ENCODE results near the gene MKI67.
"Not testable (repeated sequence)": the region's sequence is repeated elsewhere in the genome, so short reads cannot be mapped to it uniquely, and the experiment has no call there.

MKI67 gene

DNA sequence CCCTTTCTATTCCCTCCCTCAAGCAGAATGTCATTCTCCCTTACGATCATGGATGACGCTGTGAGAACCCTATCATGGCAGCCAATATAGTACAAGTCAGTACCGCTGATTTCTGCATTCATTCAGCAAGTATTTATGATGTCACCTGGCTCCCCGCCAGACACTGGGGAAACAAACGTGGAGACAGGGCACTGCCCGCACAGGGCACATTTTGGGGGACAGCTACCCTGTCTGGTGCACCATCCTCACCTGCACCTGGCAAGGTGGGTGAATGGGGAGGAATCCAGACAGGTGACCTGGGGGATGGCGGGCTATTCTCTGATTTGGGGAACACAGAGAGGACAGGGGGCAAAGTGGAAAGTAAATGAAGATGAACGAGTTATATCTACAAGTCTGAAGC is 28.4 kb downstream of the MKI67 start:
- Histone ChIP-seq H3K27me3 (replicated peaks; ENCODE audit: control insufficient read depth, insufficient read depth, low read length) (no peaks in the 10 kb centered on the region), H3K36me3 (ENCODE audit: control insufficient read depth, insufficient read depth, low read length) (peaks cover 24% of the 10 kb centered on the region), H3K4me3 (replicated peaks; ENCODE audit: low read depth, low read length) (no peak overlapping the region)
- no peak for DNase-seq (ENCODE audit: extremely low read depth, insufficient read length)
- TF ChIP-seq, protein P1, sequence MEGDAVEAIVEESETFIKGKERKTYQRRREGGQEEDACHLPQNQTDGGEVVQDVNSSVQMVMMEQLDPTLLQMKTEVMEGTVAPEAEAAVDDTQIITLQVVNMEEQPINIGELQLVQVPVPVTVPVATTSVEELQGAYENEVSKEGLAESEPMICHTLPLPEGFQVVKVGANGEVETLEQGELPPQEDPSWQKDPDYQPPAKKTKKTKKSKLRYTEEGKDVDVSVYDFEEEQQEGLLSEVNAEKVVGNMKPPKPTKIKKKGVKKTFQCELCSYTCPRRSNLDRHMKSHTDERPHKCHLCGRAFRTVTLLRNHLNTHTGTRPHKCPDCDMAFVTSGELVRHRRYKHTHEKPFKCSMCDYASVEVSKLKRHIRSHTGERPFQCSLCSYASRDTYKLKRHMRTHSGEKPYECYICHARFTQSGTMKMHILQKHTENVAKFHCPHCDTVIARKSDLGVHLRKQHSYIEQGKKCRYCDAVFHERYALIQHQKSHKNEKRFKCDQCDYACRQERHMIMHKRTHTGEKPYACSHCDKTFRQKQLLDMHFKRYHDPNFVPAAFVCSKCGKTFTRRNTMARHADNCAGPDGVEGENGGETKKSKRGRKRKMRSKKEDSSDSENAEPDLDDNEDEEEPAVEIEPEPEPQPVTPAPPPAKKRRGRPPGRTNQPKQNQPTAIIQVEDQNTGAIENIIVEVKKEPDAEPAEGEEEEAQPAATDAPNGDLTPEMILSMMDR (IDR thresholded peaks at IDR 0.05; ENCODE audit: insufficient read depth, low read length, poor library complexity, severe bottlenecking), result no peak

DNA sequence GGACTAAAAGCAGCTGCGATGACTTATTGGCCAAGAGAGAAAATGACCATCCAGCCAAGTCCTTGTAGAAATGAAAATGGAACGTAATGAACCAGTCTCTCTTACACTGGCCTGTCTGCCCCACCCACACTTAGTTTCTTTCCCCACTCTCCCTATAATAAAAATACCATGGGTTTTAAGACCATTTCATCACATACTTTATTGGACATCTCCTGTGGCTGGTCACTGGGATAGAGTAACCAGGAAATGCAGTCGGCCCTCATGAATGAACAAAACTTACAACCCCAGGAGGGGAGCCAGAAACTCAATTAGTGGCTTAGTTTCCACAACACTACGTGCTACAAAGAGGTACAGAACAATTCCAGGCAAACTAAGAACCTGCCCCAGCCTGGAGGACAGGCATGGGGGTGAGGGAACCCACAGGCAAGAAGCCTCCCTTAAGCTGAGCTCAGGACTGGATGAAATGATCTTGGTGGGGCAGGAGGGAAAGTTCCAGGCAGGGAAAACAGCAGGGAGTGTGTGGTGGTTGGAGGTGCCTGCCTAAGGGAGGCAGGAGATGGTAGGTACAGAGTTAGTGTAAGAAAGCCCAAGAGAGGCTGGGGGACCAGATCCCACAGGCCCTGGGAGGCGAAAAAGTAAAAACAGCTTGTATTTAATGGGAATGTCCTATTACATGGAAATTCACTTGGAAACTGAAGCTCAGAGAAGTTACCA is 29.6 kb downstream of the MKI67 start:
- Histone ChIP-seq H3K4me3 (replicated peaks; ENCODE audit: low read depth, low read length) (no peak overlapping the region), H3K36me3 (ENCODE audit: control insufficient read depth, insufficient read depth, low read length) (peaks cover 24% of the 10 kb centered on the region), H3K27me3 (replicated peaks; ENCODE audit: control insufficient read depth, insufficient read depth, low read length) (no peaks in the 10 kb centered on the region)
- no peak for DNase-seq (ENCODE audit: extremely low read depth, insufficient read length)
- TF ChIP-seq, protein P1 (IDR thresholded peaks at IDR 0.05; ENCODE audit: insufficient read depth, low read length, poor library complexity, severe bottlenecking), result no peak

DNA sequence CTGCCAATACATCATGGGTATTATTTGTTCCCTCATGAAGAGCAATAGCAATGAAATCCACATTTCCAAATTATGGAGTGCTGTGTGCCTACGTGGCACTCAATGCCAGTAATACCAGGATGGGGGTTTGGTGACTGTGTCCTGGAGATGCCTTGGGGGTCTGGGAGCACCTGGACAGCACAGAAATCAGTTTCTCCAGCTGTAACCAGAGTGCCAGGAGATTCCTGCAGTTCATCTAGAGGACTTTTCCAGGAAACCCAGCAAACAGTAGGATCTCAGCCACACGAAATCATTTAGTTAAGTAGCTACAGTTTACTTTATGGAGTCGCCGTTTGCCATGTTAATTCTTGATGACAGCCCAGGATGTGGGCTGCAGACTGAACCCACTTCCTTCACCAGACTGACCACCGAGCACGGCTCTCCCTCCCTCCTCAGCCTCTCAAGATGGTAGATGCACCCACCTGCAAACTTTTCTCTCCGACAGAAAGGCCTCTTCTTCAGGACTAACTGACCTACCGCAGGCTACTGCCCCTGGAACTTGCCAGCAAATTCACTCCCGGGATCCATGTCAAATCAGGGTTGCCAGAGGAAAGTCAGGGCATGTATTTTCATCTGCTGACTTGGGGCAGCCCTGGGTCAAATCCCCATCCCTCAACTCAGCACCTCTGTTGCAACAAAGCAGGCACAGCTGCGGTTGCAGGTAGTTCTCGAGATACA is 30.3 kb downstream of the MKI67 start:
- Histone ChIP-seq H3K4me3 (replicated peaks; ENCODE audit: low read depth, low read length) (no peak overlapping the region), H3K36me3 (ENCODE audit: control insufficient read depth, insufficient read depth, low read length) (peaks cover 22% of the 10 kb centered on the region), H3K27me3 (replicated peaks; ENCODE audit: control insufficient read depth, insufficient read depth, low read length) (no peaks in the 10 kb centered on the region)
- TF ChIP-seq, protein P1 (IDR thresholded peaks at IDR 0.05; ENCODE audit: insufficient read depth, low read length, poor library complexity, severe bottlenecking), result no peak
- DNase-seq (ENCODE audit: extremely low read depth, insufficient read length), result no peak

DNA sequence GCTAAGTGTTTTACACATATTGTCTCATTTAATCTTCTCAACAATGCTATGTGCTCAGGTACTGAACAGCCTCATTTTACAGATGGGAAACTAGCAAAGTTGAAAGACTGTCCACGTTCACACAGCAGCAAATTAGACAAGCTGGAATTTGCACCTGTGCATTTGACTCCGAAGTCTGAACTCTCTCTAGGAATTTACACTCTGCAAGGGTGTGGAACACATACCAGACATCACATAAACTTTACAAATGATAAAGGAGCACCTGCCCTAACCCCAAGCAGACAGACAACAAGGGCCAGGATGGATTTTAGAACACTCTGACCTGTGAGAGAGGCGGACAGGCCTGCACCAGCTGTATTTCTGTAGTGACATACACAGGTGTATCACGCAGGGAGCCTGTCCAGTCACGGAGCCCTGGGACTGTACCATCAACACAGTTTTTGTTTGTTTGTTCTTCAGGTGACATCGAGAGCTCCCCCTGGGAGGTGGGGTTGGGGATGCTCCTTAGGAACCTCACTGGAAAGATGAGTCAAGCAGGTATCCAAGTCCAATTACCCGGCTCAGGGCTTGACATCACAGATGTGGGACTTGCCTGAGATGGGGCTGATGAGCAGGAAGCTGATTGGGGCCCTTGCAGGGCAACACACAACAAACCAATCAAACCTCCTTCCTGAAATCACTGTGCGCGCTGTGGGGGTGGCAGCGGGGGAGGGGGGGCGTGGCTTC is 31.0 kb downstream of the MKI67 start:
- peaks cover 21% of the 10 kb centered on the region for H3K36me3 ChIP-seq (ENCODE audit: control insufficient read depth, insufficient read depth, low read length)
- no peak overlapping the region for H3K4me3 ChIP-seq (replicated peaks; ENCODE audit: low read depth, low read length)
- no peaks in the 10 kb centered on the region for H3K27me3 ChIP-seq (replicated peaks; ENCODE audit: control insufficient read depth, insufficient read depth, low read length)
- TF ChIP-seq, protein P1 (IDR thresholded peaks at IDR 0.05; ENCODE audit: insufficient read depth, low read length, poor library complexity, severe bottlenecking), result no peak
- DNase-seq (ENCODE audit: extremely low read depth, insufficient read length), result peak; percentile 51

DNA sequence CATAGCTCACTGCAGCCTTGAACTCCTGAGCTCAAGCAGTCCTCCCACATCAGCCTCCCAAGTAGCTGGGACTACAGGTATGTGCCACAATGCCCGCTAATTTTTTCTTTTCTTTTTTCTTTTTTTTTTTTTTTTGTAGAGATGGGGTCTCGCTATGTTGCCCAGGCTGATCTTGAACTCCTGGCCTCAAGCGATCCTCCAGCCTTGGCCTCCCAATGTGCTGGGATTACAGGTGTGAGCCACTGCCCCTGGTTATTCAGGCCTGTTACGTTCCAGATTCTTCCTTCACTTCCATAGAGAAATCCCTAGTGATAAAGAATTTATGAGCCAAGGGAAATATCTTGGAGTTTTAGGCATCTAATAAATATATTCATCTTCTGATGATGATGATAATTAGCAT is 31.6 kb downstream of the MKI67 start:
- DNase-seq (ENCODE audit: extremely low read depth, insufficient read length); H3K4me3 ChIP-seq (replicated peaks; ENCODE audit: low read depth, low read length); H3K27me3 ChIP-seq (replicated peaks; ENCODE audit: control insufficient read depth, insufficient read depth, low read length): not testable (repeated sequence)
- peaks cover 16% of the 10 kb centered on the region for H3K36me3 ChIP-seq (ENCODE audit: control insufficient read depth, insufficient read depth, low read length)

DNA sequence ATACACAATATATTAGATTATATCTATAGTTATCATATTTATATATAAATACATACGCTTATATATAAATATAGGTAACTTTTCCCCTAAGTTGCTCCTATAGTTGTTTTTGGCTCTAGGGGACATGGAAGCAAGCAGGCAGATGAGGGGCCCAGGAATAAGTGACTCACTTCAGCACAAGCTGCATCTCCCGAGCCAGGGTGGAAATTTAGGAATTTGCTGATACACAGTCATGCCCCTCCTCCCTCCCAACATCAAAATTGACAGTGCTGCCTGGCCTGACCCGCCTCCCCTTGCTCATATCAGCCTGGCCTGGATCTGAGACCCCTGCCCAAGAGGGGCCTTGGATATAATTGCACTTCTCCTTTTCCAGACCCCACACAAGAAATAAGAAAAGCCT is 33.8 kb downstream of the MKI67 start:
- TF ChIP-seq, protein P1 (IDR thresholded peaks at IDR 0.05; ENCODE audit: insufficient read depth, low read length, poor library complexity, severe bottlenecking), result no peak
- no peaks in the 10 kb centered on the region for H3K27me3 ChIP-seq (replicated peaks; ENCODE audit: control insufficient read depth, insufficient read depth, low read length)
- no peak for DNase-seq (ENCODE audit: extremely low read depth, insufficient read length)
- no peak overlapping the region for H3K4me3 ChIP-seq (replicated peaks; ENCODE audit: low read depth, low read length)
- H3K36me3 ChIP-seq (ENCODE audit: control insufficient read depth, insufficient read depth, low read length), result peaks cover under 1% of the 10 kb centered on the region; the same call in 1 of the 2 replicates
